DMS153 (cell line): ENCODE data around the gene HEATR5A.
"Not testable (repeated sequence)": the region's sequence is repeated elsewhere in the genome, so short reads cannot be mapped to it uniquely, and the experiment has no call there.

Experiments
- DNase-seq: peaks from one replicate; lab custom pipeline; 2025; lab: John Stamatoyannopoulos, UW

HEATR5A gene

DNA sequence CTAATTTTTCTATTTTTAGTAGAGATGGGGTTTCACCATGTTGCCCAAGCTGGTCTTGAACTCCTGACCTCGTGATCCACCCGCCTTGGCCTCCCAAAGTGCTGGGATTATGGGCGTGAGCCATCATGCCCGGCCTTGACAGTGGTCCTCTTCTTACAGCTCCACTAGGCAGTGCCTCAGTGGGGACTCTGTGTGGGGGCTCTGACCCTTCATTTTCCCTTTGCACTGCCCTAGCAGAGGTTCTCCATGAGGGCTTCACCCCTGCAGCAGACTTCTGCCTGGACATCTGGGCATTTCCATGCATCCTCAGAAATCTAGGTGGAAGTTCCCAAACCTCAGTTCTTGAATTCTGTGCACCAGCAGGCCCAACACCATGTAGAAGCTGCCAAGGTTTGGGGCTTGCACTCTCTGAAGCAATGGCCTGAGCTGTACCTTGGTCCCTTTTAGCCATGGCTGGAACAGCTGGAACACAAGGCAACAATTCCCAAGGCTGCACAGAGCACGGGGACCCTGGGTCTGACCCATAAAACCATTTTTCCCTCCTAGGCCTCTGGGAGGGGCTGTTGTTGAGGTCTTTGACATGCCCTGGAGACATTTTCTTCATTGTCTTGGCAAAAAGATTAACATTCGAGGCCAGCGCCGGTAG, 90.4 kb downstream of the HEATR5A start:
- not testable (repeated sequence) for DNase-seq

DNA sequence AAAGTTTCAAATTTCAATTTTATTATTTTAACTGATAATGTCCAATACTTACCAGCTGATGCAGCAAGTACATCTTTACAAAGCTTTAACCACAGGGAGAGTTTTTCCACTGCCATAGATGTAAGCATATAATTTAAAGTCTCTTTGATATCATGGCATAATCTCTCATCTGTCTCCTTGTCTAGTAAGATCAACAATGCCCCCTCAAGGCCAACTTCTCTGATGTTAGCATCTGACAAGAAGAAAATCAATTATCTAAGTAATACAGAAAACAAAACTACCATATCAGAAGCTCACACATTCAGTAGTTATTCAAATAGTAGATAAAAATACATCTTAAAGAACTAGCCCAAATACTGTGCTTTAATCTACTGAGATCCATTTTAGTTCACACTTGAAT, 94.2 kb downstream of the HEATR5A start:
- no peak for DNase-seq

DNA sequence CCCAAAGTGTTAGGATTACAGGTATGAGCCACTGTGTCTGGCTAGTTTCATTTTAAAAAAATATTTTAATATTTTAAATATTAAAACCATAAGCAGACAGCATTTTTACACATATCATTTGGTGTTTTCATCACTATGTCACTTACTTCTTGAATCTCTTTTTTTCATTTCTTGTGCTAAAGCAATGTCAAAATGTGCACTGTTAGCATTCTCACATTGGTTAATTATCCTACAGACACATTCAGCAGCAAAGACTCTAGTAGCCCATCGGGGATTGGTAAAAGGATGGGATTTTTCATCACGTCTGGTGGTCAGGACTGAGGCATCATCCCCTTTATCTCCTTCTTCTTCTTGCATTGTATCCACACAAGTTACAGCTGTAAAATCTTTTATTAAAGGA, 96.9 kb downstream of the HEATR5A start:
- no peak for DNase-seq

DNA sequence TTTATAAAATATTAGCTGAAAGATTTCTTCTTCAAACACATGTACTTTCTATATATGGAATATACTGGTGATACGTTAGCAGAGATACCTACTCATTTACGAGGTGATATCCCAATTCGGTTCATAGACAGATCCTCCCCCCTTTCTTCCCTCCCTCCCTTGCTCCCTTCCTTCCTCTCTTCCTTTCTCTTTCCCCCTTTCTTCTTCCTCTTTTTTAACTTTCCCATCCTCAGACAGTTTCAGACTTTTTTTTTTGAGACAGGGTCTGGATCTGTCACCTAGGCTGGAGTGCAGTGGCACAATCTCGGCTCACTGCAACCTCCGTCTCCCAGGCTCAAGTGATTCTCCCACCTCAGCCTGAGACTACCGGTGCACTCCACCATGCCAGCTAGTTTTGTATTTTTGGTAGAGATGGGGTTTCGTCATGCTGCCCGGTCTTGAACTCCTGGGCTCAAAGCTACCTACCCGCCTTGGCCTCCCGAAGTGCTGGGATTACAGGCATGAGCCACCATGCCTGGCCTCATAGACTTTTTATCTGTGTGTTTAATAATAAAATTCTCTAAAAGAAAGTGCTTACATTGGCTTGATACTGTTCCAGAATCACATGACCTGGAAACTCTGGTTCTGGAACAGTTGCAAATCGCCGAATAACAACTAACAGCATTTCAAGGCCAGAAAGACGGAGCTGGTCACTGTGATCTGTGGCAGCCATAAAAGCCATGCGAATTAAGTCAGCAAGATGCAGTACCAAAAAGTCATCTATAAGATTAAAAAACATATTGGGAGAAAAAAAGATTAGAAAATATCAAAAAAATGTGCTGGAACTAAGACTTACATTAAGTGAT, 99.2 kb downstream of the HEATR5A start:
- no peak for DNase-seq

DNA sequence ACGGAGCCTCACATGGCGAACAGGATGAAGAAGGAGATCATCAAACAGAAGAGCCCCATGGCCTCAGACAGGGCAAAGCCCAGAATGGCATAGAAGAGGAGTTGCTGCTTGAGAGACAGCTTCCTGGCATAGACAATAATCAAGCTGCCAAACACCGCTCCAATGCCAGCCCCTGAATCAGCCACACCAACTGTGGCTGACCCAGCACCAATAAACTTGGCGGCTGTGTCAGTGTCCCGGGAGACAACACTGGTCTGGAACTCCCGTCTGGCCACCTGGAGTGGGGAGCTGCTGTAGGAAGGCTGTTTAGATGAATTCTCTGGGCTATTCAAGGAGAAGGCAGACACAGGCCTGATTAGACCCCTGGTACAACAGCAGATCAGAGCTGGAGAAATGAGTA, 100.1 kb downstream of the HEATR5A start:
- DNase-seq = no peak

DNA sequence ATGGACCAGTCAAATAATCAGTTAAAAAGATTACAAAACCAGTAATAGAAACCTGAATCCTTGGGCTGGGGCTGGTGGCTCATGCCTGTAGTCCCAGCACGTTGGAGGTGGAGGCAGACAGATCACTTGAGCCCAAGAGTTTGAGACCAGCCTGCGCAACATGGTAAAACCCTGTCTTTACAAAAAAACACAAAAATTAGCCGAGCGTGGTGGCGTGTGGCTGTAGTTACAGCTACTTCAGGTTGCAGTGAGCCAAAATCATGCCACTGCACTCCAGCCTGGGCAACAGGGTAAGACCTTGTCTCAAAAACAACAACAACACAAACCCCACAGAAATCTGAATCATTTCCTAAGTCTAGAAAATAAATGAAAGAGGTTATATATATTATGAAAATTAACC, 100.6 kb downstream of the HEATR5A start:
- no peak for DNase-seq

DNA sequence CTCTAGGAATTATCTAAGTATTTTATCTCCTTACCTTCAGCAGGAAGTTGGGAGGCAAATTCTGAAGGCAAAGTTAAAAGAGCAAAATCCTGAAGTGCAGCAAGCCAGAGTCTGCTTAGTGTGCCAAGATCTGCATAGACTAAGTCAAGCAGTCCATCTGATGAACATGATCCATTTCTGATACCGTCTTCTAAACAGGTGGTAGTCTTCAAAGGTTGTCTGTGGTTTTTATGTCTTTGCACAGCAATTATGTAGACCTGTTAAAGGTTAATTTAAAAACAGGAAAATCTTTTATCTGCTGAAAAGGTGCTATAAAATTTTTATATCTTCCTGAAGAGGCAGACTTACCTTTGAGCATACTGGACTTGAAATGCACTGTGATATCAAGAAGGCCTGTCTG, 107.4 kb downstream of the HEATR5A start:
- DNase-seq = no peak

DNA sequence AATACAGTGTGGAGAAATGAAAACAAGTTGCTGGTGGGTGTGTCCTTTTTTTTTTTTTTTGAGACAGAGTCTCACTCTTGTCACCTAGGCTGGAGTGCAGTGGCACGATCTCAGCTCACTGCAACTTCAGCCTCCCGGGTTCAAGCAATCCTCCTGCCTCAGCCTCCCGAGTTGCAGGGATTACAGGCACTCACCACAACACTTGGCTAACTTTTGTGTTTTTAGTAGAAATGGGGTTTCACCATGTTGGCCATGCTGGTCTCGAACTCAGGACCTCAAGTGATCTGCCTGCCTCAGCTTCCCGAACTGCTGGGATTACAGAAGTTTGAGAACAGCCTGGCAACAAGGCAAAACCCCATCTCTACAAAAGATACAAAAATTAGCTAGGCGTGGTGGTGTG, 108.0 kb downstream of the HEATR5A start:
- not testable (repeated sequence) for DNase-seq

DNA sequence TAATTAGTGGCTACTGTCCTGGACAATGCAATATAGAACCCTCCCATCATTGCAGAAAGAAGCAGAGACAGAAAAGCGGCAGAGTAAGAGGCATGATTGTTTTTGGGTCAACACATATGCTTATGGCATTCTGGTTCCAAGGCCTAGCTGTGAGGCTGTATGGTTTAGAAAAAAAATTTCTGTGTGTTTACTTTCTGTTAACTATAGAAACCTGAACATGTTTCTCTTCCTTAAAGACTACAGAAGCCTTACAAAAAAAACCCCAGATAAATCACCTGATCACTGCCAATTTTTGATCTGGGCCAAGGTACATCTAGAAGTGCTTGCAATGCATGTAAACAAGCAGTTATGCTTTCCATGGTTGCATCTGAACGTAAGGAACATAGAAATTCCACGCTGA, 112.7 kb downstream of the HEATR5A start:
- DNase-seq = no peak

DNA sequence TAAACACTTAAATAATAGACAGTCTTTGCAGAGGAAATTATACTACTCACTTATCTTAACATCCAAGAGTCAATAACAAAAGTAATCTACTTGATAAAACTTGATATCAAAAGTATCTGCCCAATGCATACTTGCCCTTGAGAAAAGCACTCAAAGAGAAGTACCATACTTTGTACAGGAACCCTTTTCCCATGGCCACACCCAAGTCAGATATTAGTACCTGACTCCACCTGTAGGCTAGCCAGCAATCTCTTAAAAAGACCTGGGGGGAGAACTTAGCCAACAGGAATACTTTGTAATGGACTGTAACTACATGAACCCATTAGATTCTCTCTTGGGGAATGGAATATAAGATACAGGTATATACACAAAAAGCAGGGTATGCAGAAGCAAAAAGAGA, 113.2 kb downstream of the HEATR5A start:
- no peak for DNase-seq

DNA sequence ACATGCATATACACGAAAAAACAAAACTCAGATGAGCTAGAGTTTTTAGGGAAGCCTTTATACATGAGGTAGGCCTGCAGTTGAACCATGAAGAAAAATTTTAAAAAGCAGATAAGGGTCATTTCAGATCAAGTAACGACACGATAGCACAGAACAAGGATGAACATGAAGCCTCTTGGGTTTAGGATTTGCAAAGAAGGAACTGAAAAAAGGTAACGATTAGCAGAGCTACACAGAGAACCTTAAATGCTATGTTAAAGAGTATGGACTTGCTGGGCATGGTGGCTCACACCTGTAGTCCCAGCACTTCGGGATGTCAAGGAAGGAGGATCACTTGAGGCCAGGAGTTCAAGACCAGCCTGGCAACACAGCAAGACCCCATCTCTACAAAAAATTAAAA, 116.7 kb downstream of the HEATR5A start:
- no peak for DNase-seq

DNA sequence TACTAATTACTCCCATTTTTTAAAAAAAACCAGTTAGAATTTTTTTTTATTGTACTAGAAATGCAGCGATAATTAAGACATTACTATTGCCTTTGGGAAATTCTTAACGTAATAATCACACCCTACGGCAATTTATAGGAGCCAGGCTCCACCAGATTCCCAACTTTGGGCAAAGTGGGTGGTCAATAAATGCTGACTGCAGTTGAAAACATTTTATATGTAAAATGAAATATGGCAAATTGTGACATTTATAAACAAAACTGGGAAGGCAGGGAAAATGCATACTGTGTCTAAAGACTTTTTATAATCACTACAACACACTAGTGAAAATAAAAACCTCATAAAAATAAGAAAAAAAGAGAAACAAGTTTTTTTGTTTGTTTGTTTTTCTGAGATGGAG, 119.5 kb downstream of the HEATR5A start:
- DNase-seq = no peak

DNA sequence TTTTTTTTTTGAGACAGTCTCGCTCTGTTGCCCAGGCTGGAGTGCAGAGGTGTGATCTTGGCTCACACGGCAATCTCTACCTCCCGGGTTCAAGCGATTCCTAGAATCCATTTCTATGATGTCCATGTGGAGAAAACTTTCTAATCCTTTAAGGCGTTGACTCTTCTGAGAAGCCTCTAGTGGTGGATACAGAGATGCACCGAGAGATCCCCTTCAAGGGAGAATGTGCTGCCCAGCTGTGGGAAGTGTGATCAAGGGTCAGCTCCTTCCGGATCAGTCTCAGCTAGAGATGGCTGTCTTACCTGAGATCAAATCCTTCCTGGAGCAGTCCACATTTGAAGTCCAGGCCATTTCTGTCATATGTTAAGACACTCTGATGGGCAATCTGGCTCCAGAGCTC, 120.1 kb downstream of the HEATR5A start:
- no peak for DNase-seq

DNA sequence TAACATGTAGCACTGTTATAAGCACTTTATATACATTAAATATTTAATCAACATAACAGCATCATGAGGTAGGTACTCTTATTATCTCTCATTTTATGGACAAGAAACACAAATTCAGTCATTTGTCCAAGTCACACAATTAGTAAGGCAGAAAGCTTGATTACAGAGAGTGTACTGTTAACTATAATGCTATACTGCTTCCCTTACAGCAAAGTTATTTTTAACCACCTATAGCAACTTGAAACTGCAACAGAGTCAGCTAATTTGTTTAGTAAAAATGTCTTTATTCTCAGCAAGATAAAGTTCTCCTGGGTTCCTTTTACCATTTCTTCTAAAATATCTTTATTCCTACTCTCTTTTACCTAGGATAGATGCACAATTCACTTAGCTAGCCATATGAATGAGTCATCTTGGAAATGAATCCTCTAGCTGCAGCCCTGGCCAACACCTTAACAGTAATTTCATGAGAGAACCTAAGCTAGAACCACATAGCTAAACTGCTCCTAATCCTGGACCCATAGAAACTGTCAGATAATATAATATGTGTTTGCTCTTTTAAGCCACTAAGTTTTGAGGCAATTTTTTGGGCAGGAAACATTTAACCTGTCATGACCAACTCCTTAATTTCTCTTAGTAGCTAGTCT, 122.5 kb downstream of the HEATR5A start:
- DNase-seq = no peak

DNA sequence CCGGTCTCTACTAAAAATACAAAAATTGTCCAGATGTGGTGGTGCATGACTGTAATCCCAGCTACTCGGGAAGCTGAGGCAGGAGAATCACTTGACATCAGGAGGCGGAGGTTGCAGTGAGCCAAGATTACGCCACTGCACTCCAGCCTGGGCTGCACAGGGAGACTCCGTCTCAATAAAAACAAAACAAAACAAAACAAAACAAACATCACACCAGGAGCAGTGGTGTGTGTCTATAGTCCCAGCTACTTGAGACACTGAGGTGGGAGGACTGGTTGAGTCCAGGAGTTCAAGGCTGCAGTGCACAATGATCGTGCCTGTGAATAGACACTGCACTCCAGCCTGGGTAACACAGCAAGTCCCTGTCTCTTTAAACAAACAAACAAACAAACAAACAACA, 123.2 kb downstream of the HEATR5A start:
- no peak for DNase-seq

DNA sequence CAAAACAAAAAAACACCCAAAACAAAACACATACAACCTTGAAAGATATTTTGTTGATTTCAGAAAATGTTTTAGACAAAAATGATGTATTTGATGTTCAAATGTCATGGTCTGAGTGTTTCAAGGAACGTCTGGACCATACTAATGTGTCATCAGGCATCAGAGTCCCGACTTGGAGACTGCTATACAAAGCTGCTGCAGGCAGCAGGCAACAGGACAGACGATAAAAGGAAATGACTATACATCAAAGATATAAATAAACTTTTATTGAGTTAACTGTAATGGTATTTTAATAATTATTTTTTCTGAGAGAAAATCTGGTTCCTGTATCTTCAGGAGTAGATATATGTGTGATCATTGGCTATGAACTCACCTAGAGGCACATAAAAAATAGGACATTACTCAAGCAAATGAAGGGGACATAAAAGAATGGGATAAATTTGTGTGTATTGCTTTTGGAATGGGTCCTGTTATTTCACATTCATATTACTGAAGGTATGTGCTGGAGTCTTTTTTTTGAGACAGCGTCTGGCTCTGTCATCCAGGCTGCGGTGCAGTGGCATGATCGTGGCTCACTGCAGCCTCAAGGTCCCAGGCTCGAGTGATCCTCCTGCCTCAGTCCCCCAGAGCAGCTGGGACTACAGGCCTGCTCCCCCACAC, 125.5 kb downstream of the HEATR5A start:
- no peak for DNase-seq

DNA sequence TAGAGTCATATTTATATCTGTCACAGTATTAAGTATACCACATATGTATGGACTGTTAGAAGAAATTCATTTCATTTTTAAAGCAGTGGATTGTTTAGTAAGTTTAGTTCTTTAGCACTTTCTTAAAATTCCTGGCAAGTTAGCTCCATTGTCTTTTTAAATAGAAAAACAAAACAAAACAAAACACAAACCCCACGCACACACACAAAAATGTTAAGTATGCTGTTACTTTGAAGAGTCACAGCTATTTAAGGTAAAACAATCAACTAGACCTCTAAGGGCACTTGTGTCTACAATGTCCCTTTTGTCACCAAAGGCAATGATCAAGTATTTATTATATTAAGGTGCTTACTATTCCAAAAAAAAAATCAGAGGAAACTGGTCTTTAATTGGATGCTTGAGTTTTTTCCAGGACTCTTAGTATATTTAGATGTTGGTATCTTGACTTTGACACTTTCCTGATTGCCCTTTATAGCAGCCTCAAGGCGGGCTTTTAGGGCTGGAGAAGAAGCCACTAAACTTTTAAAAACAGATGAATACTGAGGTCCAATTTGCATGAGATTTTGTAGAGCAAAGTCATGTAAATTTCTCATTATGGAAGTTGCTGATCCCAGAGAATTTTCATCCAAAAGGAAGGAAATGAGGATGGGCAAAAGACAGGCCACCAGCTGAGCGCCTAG, 127.3 kb downstream of the HEATR5A start:
- DNase-seq = no peak

DNA sequence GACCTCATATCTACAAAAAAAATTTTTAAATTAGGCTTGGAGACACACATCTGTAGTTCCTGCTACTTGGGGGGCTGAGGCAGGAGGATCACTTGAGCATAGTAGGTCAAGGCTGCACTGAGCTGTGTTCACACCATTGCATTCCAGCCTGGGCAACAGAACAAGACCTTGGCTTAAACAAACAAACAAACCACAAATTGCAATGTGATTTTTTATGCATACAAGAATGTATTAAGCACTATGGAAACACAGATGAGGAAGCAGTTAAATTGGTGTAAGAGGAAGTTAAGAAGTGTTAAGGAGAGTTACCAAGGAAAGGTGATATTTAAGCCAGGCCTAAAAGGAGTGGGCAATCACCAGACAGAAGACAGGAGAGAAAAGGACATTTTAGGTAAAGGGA, 129.1 kb downstream of the HEATR5A start:
- DNase-seq = no peak

DNA sequence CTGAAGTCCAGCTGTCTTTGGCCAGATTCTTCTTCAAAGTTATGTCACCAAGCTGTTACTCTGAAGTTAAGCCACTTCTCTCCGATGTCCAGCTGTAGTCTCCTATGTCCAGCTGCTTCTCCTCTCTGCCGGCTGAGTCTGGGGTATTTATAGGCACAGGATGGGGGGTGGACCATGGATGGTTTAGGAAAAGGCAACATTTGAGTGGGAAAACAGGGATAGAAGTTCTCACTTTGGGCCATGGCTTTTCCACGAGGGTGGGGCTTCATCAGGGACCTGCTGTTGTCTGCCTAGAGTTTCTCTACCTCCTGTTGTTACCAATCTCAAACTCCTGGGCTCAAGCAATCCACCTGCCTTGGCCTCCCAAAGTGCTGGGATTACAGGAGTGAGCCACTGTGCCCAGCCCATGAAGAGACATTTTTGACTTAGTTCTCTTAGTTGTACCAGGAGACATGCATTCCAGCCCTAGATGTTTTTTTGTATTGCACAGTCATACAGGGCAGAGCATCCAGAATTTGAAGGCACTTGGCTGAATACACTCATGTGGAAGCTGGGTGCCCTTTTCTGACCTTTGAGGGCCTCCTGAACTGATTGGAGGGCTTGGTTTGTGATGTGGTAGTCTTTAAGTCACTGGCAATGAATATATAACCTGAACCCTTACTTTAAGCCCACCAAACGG, 132.9 kb downstream of the HEATR5A start:
- DNase-seq = no peak

DNA sequence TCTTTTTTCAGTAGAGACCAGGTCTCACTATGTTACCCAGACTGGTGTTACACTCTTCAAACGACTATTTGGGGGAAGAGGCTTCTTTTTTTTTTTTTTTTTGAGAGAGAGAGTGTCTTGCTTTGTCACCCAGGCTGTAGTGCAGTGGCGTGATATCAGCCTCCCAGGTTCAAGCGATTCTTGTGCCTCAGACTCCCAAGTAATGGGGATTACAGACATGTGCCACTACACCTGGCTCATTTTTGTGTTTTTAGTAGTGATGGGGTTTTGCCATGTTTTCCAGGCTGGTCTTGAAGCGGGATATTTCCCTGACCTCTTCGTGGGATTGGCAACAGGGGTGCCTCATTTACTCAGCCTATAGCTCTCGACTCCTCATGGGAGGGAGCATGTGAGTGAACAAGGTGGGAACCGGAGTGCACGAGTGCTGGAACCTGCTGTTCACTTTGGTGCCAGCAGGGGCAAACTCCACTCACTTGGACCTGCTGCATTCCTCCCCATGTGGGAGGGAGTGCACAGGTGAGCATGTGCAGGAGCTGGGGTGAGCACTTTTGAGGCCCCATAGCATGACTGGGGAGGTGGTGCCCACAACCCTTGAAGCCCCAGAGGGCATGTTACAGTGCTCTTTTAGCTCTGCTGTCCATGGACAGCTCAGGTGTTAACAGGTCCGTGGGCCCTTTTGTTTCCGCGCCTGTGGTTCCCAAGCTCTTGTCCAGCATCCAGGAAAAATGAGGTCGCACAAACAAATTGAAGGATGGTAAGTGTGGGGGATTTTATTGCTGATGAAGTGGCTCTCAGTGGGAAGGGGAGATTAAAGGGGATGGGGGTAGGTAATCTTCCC, 133.7 kb downstream of the HEATR5A start:
- DNase-seq = no peak
